Measurements from ENCODE around the gene ARHGEF10L. TPM values are rescaled to one million over a fixed set of nuclear protein-coding genes. Genes with fewer than 3 reads are reported as not detected.

Gene ARHGEF10L
- total RNA-seq, 2 donors from 2014 or later = not detected

GRCh38 chr1:17673329-17674072, 134.0 kb downstream of the ARHGEF10L start:
- no peak for DNase-seq (ENCODE audit: low spot score)
- Mint-ChIP-seq H3K4me3 (no peak overlapping the region), H3K36me3 (no peaks in the 10 kb centered on the region), H3K27me3 (no peaks in the 10 kb centered on the region), H3K4me1 (ENCODE audit: low read depth in 2 of 2) (peaks cover 0 to 8% of the 10 kb centered on the region in 2 donors), H3K9me3 (no peaks in the 10 kb centered on the region), H3K27ac (no peak overlapping the region)
- no peak for ATAC-seq

GRCh38 chr1:17674726-17675500, 135.4 kb downstream of the ARHGEF10L start:
- no peak for DNase-seq (ENCODE audit: low spot score)
- no peaks in the 10 kb centered on the region for H3K27me3 Mint-ChIP-seq
- H3K9me3 Mint-ChIP-seq = no peaks in the 10 kb centered on the region
- no peaks in the 10 kb centered on the region for H3K36me3 Mint-ChIP-seq
- H3K4me1 Mint-ChIP-seq (ENCODE audit: low read depth in 2 of 2) = peaks cover 0 to 8% of the 10 kb centered on the region in 2 donors
- no peak overlapping the region for H3K27ac Mint-ChIP-seq
- H3K4me3 Mint-ChIP-seq = no peak overlapping the region
- no peak for ATAC-seq

- Mint-ChIP-seq H3K4me1 (ENCODE audit: low read depth in 2 of 2) (peaks cover 0 to 8% of the 10 kb centered on the region in 2 donors), H3K9me3 (no peaks in the 10 kb centered on the region), H3K27me3 (no peaks in the 10 kb centered on the region), H3K36me3 (no peaks in the 10 kb centered on the region), H3K27ac (no peak overlapping the region), H3K4me3 (no peak overlapping the region)
- no peak for ATAC-seq
- no peak for DNase-seq (ENCODE audit: low spot score)
Measured at GRCh38 chr1:17675744-17676143, 136.2 kb downstream of the ARHGEF10L start.

GRCh38 chr1:17676387-17677060, 137.0 kb downstream of the ARHGEF10L start:
- ATAC-seq (no peak), DNase-seq (ENCODE audit: low spot score) (no peak)
- no peak overlapping the region for H3K27ac Mint-ChIP-seq
- peaks cover 0 to 8% of the 10 kb centered on the region in 2 donors for H3K4me1 Mint-ChIP-seq (ENCODE audit: low read depth in 2 of 2)
- H3K27me3 Mint-ChIP-seq = no peaks in the 10 kb centered on the region
- no peaks in the 10 kb centered on the region for H3K9me3 Mint-ChIP-seq
- no peak overlapping the region for H3K4me3 Mint-ChIP-seq
- no peaks in the 10 kb centered on the region for H3K36me3 Mint-ChIP-seq

- H3K4me1 Mint-ChIP-seq (ENCODE audit: low read depth in 2 of 2) = peaks cover 0 to 8% of the 10 kb centered on the region in 2 donors
- DNase-seq (ENCODE audit: low spot score) = no peak
- H3K4me3 Mint-ChIP-seq = no peak overlapping the region
- H3K27me3 Mint-ChIP-seq = peaks cover 2 to 6% of the 10 kb centered on the region in 2 donors
- H3K9me3 Mint-ChIP-seq = no peaks in the 10 kb centered on the region
- H3K36me3 Mint-ChIP-seq = no peaks in the 10 kb centered on the region
- no peak for ATAC-seq
- H3K27ac Mint-ChIP-seq = no peak overlapping the region
Measured at GRCh38 chr1:17678011-17678410, 138.5 kb downstream of the ARHGEF10L start.

GRCh38 chr1:17679856-17680255, 140.4 kb downstream of the ARHGEF10L start:
- Mint-ChIP-seq H3K27me3 (peaks cover 2 to 6% of the 10 kb centered on the region in 2 donors), H3K36me3 (no peaks in the 10 kb centered on the region), H3K4me1 (ENCODE audit: low read depth in 2 of 2) (peaks cover 0 to 8% of the 10 kb centered on the region in 2 donors), H3K27ac (no peak overlapping the region), H3K4me3 (no peak overlapping the region), H3K9me3 (no peaks in the 10 kb centered on the region)
- ATAC-seq (peak in 1 of 2 donors; percentile 2), DNase-seq (ENCODE audit: low spot score) (no peak)

- H3K9me3 Mint-ChIP-seq = no peaks in the 10 kb centered on the region
- ATAC-seq (no peak), DNase-seq (ENCODE audit: low spot score) (no peak)
- no peaks in the 10 kb centered on the region for H3K36me3 Mint-ChIP-seq
- peaks cover 0 to 8% of the 10 kb centered on the region in 2 donors for H3K4me1 Mint-ChIP-seq (ENCODE audit: low read depth in 2 of 2)
- no peak overlapping the region for H3K27ac Mint-ChIP-seq
- H3K4me3 Mint-ChIP-seq = no peak overlapping the region
- H3K27me3 Mint-ChIP-seq = peaks cover 3 to 10% of the 10 kb centered on the region in 2 donors
Measured at GRCh38 chr1:17680308-17680707, 140.8 kb downstream of the ARHGEF10L start.

- Mint-ChIP-seq H3K27me3 (peaks cover 10 to 20% of the 10 kb centered on the region in 2 donors), H3K9me3 (no peaks in the 10 kb centered on the region), H3K4me3 (no peak overlapping the region), H3K27ac (no peak overlapping the region), H3K4me1 (ENCODE audit: low read depth in 2 of 2) (peaks cover 0 to under 1% of the 10 kb centered on the region in 2 donors), H3K36me3 (no peaks in the 10 kb centered on the region)
- no peak for DNase-seq (ENCODE audit: low spot score)
- ATAC-seq = no peak
Measured at GRCh38 chr1:17682400-17682799, 142.9 kb downstream of the ARHGEF10L start.

- Mint-ChIP-seq H3K4me3 (no peak overlapping the region), H3K27ac (no peak overlapping the region), H3K9me3 (no peaks in the 10 kb centered on the region), H3K27me3 (peaks cover 10 to 20% of the 10 kb centered on the region in 2 donors), H3K36me3 (no peaks in the 10 kb centered on the region), H3K4me1 (ENCODE audit: low read depth in 2 of 2) (no peaks in the 10 kb centered on the region)
- no peak for ATAC-seq
- no peak for DNase-seq (ENCODE audit: low spot score)
Measured at GRCh38 chr1:17683598-17683997, 144.1 kb downstream of the ARHGEF10L start.

- Mint-ChIP-seq H3K9me3 (no peaks in the 10 kb centered on the region), H3K27me3 (peaks cover 10 to 20% of the 10 kb centered on the region in 2 donors), H3K4me3 (no peak overlapping the region), H3K36me3 (no peaks in the 10 kb centered on the region), H3K4me1 (ENCODE audit: low read depth in 2 of 2) (no peaks in the 10 kb centered on the region), H3K27ac (no peak overlapping the region)
- DNase-seq (ENCODE audit: low spot score) (no peak), ATAC-seq (no peak)
Measured at GRCh38 chr1:17684810-17685209, 145.3 kb downstream of the ARHGEF10L start.

GRCh38 chr1:17686258-17686657, 146.8 kb downstream of the ARHGEF10L start:
- no peaks in the 10 kb centered on the region for H3K9me3 Mint-ChIP-seq
- H3K27me3 Mint-ChIP-seq = peaks cover 10 to 20% of the 10 kb centered on the region in 2 donors
- no peaks in the 10 kb centered on the region for H3K4me1 Mint-ChIP-seq (ENCODE audit: low read depth in 2 of 2)
- no peak for DNase-seq (ENCODE audit: low spot score)
- no peak for ATAC-seq
- H3K27ac Mint-ChIP-seq = no peak overlapping the region
- no peak overlapping the region for H3K4me3 Mint-ChIP-seq
- H3K36me3 Mint-ChIP-seq = no peaks in the 10 kb centered on the region

GRCh38 chr1:17687145-17687544, 147.6 kb downstream of the ARHGEF10L start:
- H3K27ac Mint-ChIP-seq = no peak overlapping the region
- DNase-seq (ENCODE audit: low spot score) (no peak), ATAC-seq (no peak)
- H3K36me3 Mint-ChIP-seq = no peaks in the 10 kb centered on the region
- no peaks in the 10 kb centered on the region for H3K9me3 Mint-ChIP-seq
- H3K27me3 Mint-ChIP-seq = peaks cover 9 to 18% of the 10 kb centered on the region in 2 donors
- H3K4me3 Mint-ChIP-seq = no peak overlapping the region
- no peaks in the 10 kb centered on the region for H3K4me1 Mint-ChIP-seq (ENCODE audit: low read depth in 2 of 2)

- Mint-ChIP-seq H3K9me3 (no peaks in the 10 kb centered on the region), H3K27ac (no peak overlapping the region), H3K36me3 (no peaks in the 10 kb centered on the region), H3K4me3 (no peak overlapping the region), H3K4me1 (ENCODE audit: low read depth in 2 of 2) (no peaks in the 10 kb centered on the region), H3K27me3 (peaks cover 10 to 22% of the 10 kb centered on the region in 2 donors)
- ATAC-seq (no peak), DNase-seq (ENCODE audit: low spot score) (no peak)
Measured at GRCh38 chr1:17688217-17688810, 148.8 kb downstream of the ARHGEF10L start.
